ENCODE data around the gene NOX5.
A peak's percentile ranks its signal among the peaks of the same experiment; 100 is the strongest.

NOX5 gene

GRCh38 chr15:69081310-69082004 lies 67.0 kb downstream of the NOX5 start:
- no peak for DNase-seq (ENCODE audit: low spot score)

- no peak for DNase-seq (ENCODE audit: low spot score)
Measured at GRCh38 chr15:69082021-69082502, 67.6 kb downstream of the NOX5 start.

GRCh38 chr15:69082554-69082953 lies 68.1 kb downstream of the NOX5 start:
- no peak for DNase-seq (ENCODE audit: low spot score)

- no peak for DNase-seq (ENCODE audit: low spot score)
Measured at GRCh38 chr15:69084404-69085030, 70.0 kb downstream of the NOX5 start.

GRCh38 chr15:69085325-69086081 lies 71.0 kb downstream of the NOX5 start:
- peak; percentile 13 for DNase-seq (ENCODE audit: low spot score)

- DNase-seq (ENCODE audit: low spot score), result no peak
Measured at GRCh38 chr15:69086427-69087204, 72.1 kb downstream of the NOX5 start.

GRCh38 chr15:69087366-69087976 lies 73.0 kb downstream of the NOX5 start:
- no peak for DNase-seq (ENCODE audit: low spot score)

- DNase-seq (ENCODE audit: low spot score), result no peak
Measured at GRCh38 chr15:69088300-69088965, 73.9 kb downstream of the NOX5 start.

- no peak for DNase-seq (ENCODE audit: low spot score)
Measured at GRCh38 chr15:69089258-69089657, 74.8 kb downstream of the NOX5 start.

- DNase-seq (ENCODE audit: low spot score), result no peak
Measured at GRCh38 chr15:69090197-69090948, 75.9 kb downstream of the NOX5 start.

GRCh38 chr15:69091654-69092053 lies 77.2 kb downstream of the NOX5 start:
- DNase-seq (ENCODE audit: low spot score), result no peak

- DNase-seq (ENCODE audit: low spot score), result peak; percentile 88
Measured at GRCh38 chr15:69092159-69092558, 77.7 kb downstream of the NOX5 start.

GRCh38 chr15:69093127-69093526 lies 78.6 kb downstream of the NOX5 start:
- DNase-seq (ENCODE audit: low spot score), result peak; percentile 60

- no peak for DNase-seq (ENCODE audit: low spot score)
Measured at GRCh38 chr15:69093614-69094013, 79.1 kb downstream of the NOX5 start.

- DNase-seq (ENCODE audit: low spot score), result no peak
Measured at GRCh38 chr15:69094124-69094921, 79.8 kb downstream of the NOX5 start.

- DNase-seq (ENCODE audit: low spot score), result no peak
Measured at GRCh38 chr15:69095274-69095673, 80.8 kb downstream of the NOX5 start.

- no peak for DNase-seq (ENCODE audit: low spot score)
Measured at GRCh38 chr15:69096196-69096595, 81.7 kb downstream of the NOX5 start.

GRCh38 chr15:69096626-69097025 lies 82.1 kb downstream of the NOX5 start:
- DNase-seq (ENCODE audit: low spot score), result no peak

- no peak for DNase-seq (ENCODE audit: low spot score)
Measured at GRCh38 chr15:69098771-69099170, 84.3 kb downstream of the NOX5 start.

GRCh38 chr15:69099941-69100340 lies 85.4 kb downstream of the NOX5 start:
- no peak for DNase-seq (ENCODE audit: low spot score)

Data from SW480 (cell line).